SU-DHL-6 (cell line): Measurements from ENCODE around the gene COPG1.

Experiments
- CTCF ChIP-seq: fragments of 200-600 bp; sonication (generic); IDR thresholded peaks from one replicate; pipeline ENCODE4 v1.5.1; 2017; ENCODE audit warnings: antibody characterized with exemption, mild to moderate bottlenecking, low read length, moderate library complexity; ENCODE audit not compliant: insufficient read depth, poor library complexity, severe bottlenecking
- EZH2phosphoT487 ChIP-seq: fragments of 200-600 bp; sonication (generic), shearing (Covaris generic); conservative IDR thresholded peaks from 2 replicates; pipeline ENCODE4 v1.6.1; 2018; ENCODE audit warnings: mild to moderate bottlenecking, antibody characterized with exemption, low read length, moderate library complexity, mixed read lengths

- TF ChIP-seq CTCF (no peak), EZH2phosphoT487 (no peak)
Observed at GRCh38 chr3:129326138-129326537, 76.7 kb downstream of the COPG1 start.
